ENCODE measurements around the gene AKT1. TPM values are rescaled to one million over a fixed set of nuclear protein-coding genes. Genes with fewer than 3 reads are reported as not detected.

AKT1 gene
- polyA plus RNA-seq, 1 donor: 97.5 TPM

DNA sequence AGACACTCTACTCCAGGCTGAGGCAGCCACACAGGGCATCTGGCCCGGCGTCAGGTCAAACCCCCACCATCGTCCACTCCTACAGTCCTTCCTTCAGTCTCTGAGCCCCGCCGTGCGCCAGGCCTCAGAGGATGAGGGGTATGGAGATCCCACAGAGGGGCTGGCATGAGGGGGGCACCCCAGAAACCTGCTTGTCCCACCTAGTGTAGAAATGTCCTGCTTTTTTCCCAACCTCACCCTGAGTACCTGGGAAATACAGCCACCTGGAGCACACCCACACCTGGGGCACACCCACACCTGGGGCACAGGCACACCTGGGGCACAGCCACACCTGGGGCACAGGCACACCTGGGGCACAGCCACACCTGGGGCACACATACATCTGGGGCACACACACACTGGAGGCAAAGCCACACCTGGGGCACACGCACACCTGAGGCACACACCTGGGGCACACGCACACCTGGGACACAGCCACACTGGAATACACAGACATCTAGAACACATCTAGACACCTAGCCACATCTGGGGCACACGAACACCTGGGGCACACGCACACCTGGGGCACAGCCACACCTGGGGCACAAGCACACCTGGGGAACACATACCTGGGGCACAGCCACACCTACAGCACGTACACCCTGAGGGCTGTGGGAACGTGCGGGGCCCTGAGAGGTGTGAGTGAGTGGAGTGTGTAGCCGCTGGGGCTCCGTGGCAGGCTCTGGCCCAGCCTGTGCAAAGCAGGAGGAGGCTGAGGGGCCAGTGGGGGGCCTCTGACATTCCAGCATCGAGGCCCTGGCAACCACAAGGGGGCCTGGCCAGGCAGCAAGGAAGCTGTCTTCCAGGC lies 18.4 kb downstream of the AKT1 start:
- Histone ChIP-seq H3K9me3 (ENCODE audit: control insufficient read depth, low read depth, low read length) (no peaks in the 10 kb centered on the region), H3K27me3 (ENCODE audit: control insufficient read depth, insufficient read depth, low read length) (no peaks in the 10 kb centered on the region), H3K4me1 (ENCODE audit: control insufficient read depth, insufficient read depth, low read length) (no peaks in the 10 kb centered on the region), H3K4me3 (ENCODE audit: low read length) (no peak overlapping the region), H3K27ac (ENCODE audit: low read length) (no peak overlapping the region), H3K36me3 (ENCODE audit: control insufficient read depth, insufficient read depth, low read length) (peaks cover 70% of the 10 kb centered on the region)
- no peak for DNase-seq
- WGBS (ENCODE audit: insufficient coverage, low lambda C conversion rate): no CpG with 5 or more reads among the region's 16 CpGs

DNA sequence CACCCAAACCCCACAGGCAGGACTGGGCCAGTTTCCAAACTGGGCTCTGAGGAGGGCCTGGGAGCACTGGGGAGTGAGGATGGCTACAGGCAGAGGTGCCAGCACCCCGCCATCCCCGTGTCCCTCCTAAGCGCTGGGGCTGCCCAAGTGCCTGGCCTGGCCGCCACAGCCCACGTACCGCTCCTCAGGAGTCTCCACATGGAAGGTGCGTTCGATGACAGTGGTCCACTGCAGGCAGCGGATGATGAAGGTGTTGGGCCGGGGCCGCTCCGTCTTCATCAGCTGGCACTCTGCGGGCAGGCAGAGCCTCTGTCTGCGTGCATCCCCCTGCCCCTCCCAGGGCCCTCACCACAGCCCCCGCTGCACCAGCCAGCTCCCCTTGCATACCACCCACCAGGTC lies 19.1 kb downstream of the AKT1 start:
- H3K27ac ChIP-seq (ENCODE audit: low read length): no peak overlapping the region
- WGBS (ENCODE audit: insufficient coverage, low lambda C conversion rate): no CpG with 5 or more reads among the region's 15 CpGs
- H3K9me3 ChIP-seq (ENCODE audit: control insufficient read depth, low read depth, low read length): peaks cover 2% of the 10 kb centered on the region
- H3K4me3 ChIP-seq (ENCODE audit: low read length): no peak overlapping the region
- no peaks in the 10 kb centered on the region for H3K4me1 ChIP-seq (ENCODE audit: control insufficient read depth, insufficient read depth, low read length)
- H3K36me3 ChIP-seq (ENCODE audit: control insufficient read depth, insufficient read depth, low read length): peaks cover 77% of the 10 kb centered on the region
- DNase-seq: no peak
- H3K27me3 ChIP-seq (ENCODE audit: control insufficient read depth, insufficient read depth, low read length): no peaks in the 10 kb centered on the region

DNA sequence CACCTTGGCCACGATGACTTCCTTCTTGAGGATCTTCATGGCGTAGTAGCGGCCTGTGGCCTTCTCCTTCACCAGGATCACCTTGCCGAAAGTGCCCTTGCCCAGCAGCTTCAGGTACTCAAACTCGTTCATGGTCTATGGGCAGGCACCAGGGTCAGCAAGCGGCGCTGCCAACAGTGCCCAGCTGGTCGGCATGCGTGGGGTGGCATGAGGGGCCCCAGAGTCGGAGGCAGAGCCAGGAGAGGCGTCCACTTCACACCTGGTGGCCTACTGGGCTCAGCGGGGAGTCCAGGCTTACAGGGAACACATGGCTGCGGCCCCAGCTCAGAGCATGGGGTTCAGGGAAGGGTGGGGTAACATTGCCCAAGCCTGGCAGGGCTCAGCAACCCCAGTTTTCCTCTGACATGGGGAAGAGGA lies 20.5 kb downstream of the AKT1 start:
- Histone ChIP-seq H3K9me3 (ENCODE audit: control insufficient read depth, low read depth, low read length) (peaks cover 9% of the 10 kb centered on the region), H3K36me3 (ENCODE audit: control insufficient read depth, insufficient read depth, low read length) (peaks cover 78% of the 10 kb centered on the region), H3K27me3 (ENCODE audit: control insufficient read depth, insufficient read depth, low read length) (no peaks in the 10 kb centered on the region), H3K4me1 (ENCODE audit: control insufficient read depth, insufficient read depth, low read length) (no peaks in the 10 kb centered on the region), H3K4me3 (ENCODE audit: low read length) (no peak overlapping the region), H3K27ac (ENCODE audit: low read length) (no peak overlapping the region)
- DNase-seq: no peak
- WGBS (ENCODE audit: insufficient coverage, low lambda C conversion rate): no CpG with 5 or more reads among the region's 13 CpGs

DNA sequence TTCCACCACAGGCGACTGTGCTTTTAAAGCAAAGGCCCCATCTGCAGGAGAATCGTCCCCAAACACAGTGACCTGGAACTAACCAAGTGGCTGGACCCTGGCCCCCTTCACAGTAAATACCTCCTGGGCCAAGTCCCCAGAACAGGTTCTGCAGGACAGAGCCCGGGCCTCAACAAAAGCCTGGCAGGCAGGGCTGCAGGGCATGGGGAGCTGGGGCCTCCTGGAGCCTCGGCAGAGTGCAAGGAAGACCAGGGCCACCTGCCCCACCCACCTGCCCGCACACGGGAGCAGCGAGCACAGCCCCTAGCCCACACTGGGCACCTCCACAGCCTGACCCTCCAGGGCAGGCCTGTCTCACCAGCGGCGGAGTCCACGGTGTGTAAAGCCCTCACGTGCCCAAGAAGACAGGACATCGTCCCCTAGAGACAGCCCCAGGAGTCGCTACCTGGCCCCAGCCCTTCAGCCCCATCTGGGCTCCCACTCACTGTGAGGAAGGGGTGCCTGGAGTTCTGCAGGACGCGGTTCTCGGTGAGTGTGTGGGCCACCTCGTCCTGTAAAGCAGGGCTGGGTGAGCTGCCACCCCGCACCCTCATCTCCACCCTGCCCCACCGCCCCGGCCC lies 21.0 kb downstream of the AKT1 start:
- DNase-seq: no peak
- Histone ChIP-seq H3K36me3 (ENCODE audit: control insufficient read depth, insufficient read depth, low read length) (peaks cover 78% of the 10 kb centered on the region), H3K27ac (ENCODE audit: low read length) (no peak overlapping the region), H3K4me3 (ENCODE audit: low read length) (no peak overlapping the region), H3K27me3 (ENCODE audit: control insufficient read depth, insufficient read depth, low read length) (no peaks in the 10 kb centered on the region), H3K4me1 (ENCODE audit: control insufficient read depth, insufficient read depth, low read length) (no peaks in the 10 kb centered on the region), H3K9me3 (ENCODE audit: control insufficient read depth, low read depth, low read length) (peaks cover 9% of the 10 kb centered on the region)
- no CpG with 5 or more reads among the region's 20 CpGs for WGBS (ENCODE audit: insufficient coverage, low lambda C conversion rate)

DNA sequence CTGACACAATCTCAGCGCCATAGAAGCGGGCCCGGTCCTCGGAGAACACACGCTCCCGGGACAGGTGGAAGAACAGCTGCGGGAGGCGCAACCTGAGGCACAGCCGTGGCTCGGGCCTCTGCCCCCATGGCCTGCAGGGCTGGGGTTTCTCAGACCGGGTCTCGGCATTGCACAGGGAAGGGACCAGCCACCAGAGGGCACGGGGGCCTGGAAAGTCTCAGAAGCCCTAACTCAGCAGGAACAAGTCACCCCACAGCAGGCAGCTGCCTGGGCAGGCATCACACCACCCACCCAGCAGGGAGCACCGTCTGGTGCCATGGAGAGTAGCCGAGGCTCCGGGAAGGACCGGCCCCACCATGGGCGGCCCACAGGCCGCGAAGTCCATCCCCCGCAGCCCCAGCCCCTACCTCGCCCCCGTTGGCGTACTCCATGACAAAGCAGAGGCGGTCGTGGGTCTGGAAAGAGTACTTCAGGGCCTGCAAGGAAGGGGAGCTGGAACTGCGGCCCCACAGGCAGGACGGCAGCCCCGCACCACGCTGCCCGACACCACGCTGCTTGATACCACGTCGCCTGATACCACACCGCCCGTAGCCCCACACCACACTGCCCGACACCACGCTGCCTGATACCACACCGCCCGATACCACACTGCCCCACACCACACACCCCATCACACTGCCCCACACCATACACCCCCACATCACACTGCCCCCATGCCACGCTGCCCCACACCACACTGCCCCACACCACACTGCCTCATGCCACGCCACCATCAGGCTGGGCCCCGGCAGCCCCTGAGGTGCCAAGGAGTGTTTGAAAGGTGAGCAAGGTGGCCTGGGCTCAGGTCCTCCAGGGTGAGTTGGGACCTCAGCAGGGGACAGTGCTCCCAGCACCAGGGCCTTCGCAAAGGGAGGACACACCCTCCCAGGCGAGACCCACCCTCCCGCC lies 21.8 kb downstream of the AKT1 start:
- Histone ChIP-seq H3K36me3 (ENCODE audit: control insufficient read depth, insufficient read depth, low read length) (peaks cover 75% of the 10 kb centered on the region), H3K4me1 (ENCODE audit: control insufficient read depth, insufficient read depth, low read length) (peaks cover 3% of the 10 kb centered on the region), H3K9me3 (ENCODE audit: control insufficient read depth, low read depth, low read length) (peaks cover 9% of the 10 kb centered on the region), H3K4me3 (ENCODE audit: low read length) (no peak overlapping the region), H3K27ac (ENCODE audit: low read length) (no peak overlapping the region), H3K27me3 (ENCODE audit: control insufficient read depth, insufficient read depth, low read length) (no peaks in the 10 kb centered on the region)
- DNase-seq: no peak
- WGBS (ENCODE audit: insufficient coverage, low lambda C conversion rate): no CpG with 5 or more reads among the region's 46 CpGs

DNA sequence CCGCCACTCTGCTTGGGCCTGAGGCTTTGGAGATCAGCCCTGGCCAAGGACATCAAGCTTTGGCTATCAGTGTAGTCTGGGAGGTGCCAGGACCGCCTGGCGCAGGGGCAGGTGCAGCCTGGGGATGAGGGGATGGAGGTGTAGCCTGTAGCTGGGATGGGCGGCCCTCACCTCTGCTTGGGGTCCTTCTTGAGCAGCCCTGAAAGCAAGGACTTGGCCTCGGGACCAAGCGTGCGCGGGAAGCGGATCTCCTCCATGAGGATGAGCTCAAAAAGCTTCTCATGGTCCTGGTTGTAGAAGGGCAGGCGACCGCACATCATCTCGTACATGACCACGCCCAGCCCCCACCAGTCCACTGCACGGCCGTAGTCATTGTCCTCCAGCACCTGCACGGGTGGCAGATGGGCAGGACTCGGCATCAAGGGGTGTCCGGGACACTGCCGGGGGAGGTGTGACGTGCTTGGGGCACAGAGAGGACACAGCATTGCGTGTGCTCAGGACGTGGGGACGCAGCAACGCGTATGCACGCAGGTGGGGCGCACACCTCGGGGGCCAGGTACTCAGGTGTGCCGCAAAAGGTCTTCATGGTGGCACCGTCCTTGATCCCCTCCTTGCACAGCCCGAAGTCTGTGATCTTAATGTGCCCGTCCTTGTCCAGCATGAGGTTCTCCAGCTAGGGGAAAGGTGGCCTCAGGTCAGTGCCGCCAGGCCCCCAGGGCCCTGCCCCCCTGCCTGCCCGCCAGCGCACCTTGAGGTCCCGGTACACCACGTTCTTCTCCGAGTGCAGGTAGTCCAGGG lies 22.6 kb downstream of the AKT1 start:
- Histone ChIP-seq H3K27me3 (ENCODE audit: control insufficient read depth, insufficient read depth, low read length) (no peaks in the 10 kb centered on the region), H3K27ac (ENCODE audit: low read length) (no peak overlapping the region), H3K9me3 (ENCODE audit: control insufficient read depth, low read depth, low read length) (peaks cover 9% of the 10 kb centered on the region), H3K4me3 (ENCODE audit: low read length) (no peak overlapping the region), H3K4me1 (ENCODE audit: control insufficient read depth, insufficient read depth, low read length) (peaks cover 5% of the 10 kb centered on the region), H3K36me3 (ENCODE audit: control insufficient read depth, insufficient read depth, low read length) (peaks cover 72% of the 10 kb centered on the region)
- WGBS (ENCODE audit: insufficient coverage, low lambda C conversion rate): no CpG with 5 or more reads among the region's 38 CpGs
- DNase-seq: no peak

DNA sequence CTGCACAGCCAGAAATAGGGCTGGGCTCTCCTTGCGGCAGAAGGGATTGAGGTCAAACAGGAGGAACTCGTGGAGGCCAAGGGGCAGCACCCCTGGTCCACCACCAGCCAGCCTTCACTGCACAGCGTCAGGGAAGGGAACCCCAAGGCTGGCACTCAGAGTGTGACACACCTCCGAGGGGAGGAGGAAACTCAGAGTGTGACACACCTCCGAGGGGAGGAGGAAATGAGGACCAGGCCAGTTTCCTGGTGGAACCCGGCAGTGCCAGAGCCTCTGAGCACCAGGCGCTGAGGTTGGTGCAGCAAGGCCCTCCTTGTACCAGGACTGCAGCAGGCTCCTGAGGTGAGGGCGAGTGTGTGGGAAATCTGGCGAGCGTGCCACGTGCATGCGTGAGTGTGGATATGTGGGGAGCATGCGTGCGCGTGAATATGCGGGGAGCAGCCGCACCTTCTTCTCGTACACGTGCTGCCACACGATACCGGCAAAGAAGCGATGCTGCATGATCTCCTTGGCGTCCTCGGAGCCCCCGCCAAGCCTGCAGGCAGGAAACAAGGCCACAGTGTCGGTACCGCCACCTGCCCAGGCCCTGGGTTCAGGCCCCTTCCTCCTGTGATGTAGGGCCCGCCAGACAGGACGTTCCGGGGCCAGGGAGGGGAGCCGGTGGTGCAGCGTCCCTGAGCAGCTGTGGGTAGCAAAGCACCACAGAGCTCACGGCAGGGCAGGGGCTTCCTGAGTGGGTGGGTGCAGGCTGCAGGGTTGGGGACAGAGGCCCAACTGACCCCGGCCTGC lies 23.4 kb downstream of the AKT1 start:
- no peak for DNase-seq
- no peak overlapping the region for H3K4me3 ChIP-seq (ENCODE audit: low read length)
- WGBS (ENCODE audit: insufficient coverage, low lambda C conversion rate): 20% methylated on average over 1 of the region's 34 CpGs
- H3K9me3 ChIP-seq (ENCODE audit: control insufficient read depth, low read depth, low read length): peaks cover 9% of the 10 kb centered on the region
- H3K27me3 ChIP-seq (ENCODE audit: control insufficient read depth, insufficient read depth, low read length): no peaks in the 10 kb centered on the region
- H3K4me1 ChIP-seq (ENCODE audit: control insufficient read depth, insufficient read depth, low read length): peaks cover 5% of the 10 kb centered on the region
- H3K36me3 ChIP-seq (ENCODE audit: control insufficient read depth, insufficient read depth, low read length): peaks cover 72% of the 10 kb centered on the region
- no peak overlapping the region for H3K27ac ChIP-seq (ENCODE audit: low read length)

DNA sequence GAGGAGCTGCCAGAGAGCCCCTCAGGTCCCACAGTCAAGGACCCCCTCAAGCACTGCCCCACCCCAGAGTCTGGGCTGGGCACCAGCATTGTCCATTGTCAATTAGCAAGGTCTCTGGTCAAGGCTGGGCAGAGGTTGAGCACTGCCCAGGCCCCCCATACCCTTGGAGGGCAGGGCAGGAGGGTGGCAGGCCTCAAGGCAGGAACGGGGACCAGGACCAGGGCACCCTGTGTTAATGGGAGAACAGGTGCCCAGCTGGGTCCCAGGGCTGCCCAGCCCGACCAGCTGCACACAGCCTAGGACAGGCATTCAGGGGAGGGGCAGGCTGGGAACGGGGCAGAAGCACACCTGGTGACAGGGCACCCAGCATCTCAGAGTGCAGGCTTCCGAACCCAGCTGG lies 24.2 kb downstream of the AKT1 start:
- no peak for DNase-seq
- peaks cover 65% of the 10 kb centered on the region for H3K36me3 ChIP-seq (ENCODE audit: control insufficient read depth, insufficient read depth, low read length)
- WGBS (ENCODE audit: insufficient coverage, low lambda C conversion rate): no CpG with 5 or more reads among the region's 4 CpGs
- H3K27ac ChIP-seq (ENCODE audit: low read length): no peak overlapping the region
- no peaks in the 10 kb centered on the region for H3K27me3 ChIP-seq (ENCODE audit: control insufficient read depth, insufficient read depth, low read length)
- H3K4me3 ChIP-seq (ENCODE audit: low read length): no peak overlapping the region
- H3K9me3 ChIP-seq (ENCODE audit: control insufficient read depth, low read depth, low read length): peaks cover 9% of the 10 kb centered on the region
- peaks cover 5% of the 10 kb centered on the region for H3K4me1 ChIP-seq (ENCODE audit: control insufficient read depth, insufficient read depth, low read length)

DNA sequence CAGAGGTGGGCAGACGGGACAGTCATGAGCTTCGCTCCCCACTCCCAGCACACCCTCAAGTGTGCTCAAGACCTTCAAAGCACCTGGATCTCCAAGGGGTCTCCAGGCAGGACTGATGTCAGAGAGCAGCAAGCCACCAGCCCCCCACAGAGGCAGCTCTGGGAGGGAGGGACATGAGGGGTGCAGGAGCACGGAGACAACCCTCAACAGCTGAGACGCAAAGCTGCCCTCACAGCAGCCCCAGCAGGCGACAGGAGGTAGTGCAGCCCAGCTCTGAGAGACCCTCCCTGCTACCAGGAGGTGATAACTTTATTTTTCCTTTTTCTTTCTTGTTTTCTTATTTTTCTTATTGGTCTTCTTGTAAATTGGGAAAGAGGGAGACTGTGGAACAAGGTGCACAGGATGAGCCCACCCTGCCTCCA lies 24.7 kb downstream of the AKT1 start:
- H3K9me3 ChIP-seq (ENCODE audit: control insufficient read depth, low read depth, low read length): peaks cover 9% of the 10 kb centered on the region

More for the DNA sequence above, 24.7 kb downstream of the AKT1 start:
- no CpG with 5 or more reads among the region's 5 CpGs for WGBS (ENCODE audit: insufficient coverage, low lambda C conversion rate)
- Histone ChIP-seq H3K4me1 (ENCODE audit: control insufficient read depth, insufficient read depth, low read length) (peaks cover 5% of the 10 kb centered on the region), H3K27ac (ENCODE audit: low read length) (no peak overlapping the region), H3K4me3 (ENCODE audit: low read length) (no peak overlapping the region), H3K36me3 (ENCODE audit: control insufficient read depth, insufficient read depth, low read length) (peaks cover 61% of the 10 kb centered on the region), H3K27me3 (ENCODE audit: control insufficient read depth, insufficient read depth, low read length) (no peaks in the 10 kb centered on the region)
- DNase-seq: no peak

Measured in large intestine (tissue), 3 donors.